Natural killer cell (primary cell): ENCODE results near the gene MYCBPAP. TPM values are rescaled to one million over a fixed set of nuclear protein-coding genes. Genes with fewer than 3 reads are reported as not detected.

Experiments
- ATAC-seq, 3 donors: fragments of 150-1000 bp in 2 of 3; fragments of 200-7000 bp in 1 of 3; cut with Tn5 transposase; 1 replicate in 1 of 3; 2 replicates in 2 of 3; pipeline ENCODE4 v1.10.0; 2021; ENCODE audit warnings: mild to moderate bottlenecking in 2 of 3, moderate library complexity in 2 of 3
- DNase-seq, 2 donors: peaks; one replicate each; pipeline versions ENCODE4 v3.0.0 to v3.0.0-alpha.2; 2013 to 2021; ENCODE audit warnings: mixed read lengths in 1 of 2
- H3K27ac ChIP-seq: one replicate; pipeline ENCODE4 v1.5.1; 2013; ENCODE audit warnings: mild to moderate bottlenecking, low read length
- H3K27me3 ChIP-seq: one replicate; pipeline ENCODE4 v1.6.1; 2013; ENCODE audit warnings: low read length; ENCODE audit not compliant: control insufficient read depth, insufficient read depth
- H3K36me3 ChIP-seq: one replicate; pipeline ENCODE4 v1.6.1; 2013; ENCODE audit warnings: low read length; ENCODE audit not compliant: control insufficient read depth, insufficient read depth
- H3K4me1 ChIP-seq: one replicate; pipeline ENCODE4 v1.6.1; 2013; ENCODE audit warnings: low read length; ENCODE audit not compliant: control insufficient read depth, insufficient read depth
- H3K4me3 ChIP-seq: one replicate; pipeline ENCODE4 v1.5.1; 2013; ENCODE audit warnings: low read length
- H3K9me3 ChIP-seq: one replicate; pipeline ENCODE4 v1.6.1; 2013; ENCODE audit warnings: low read length; ENCODE audit not compliant: control insufficient read depth, insufficient read depth
- H3K27ac Mint-ChIP-seq, 2 donors: one replicate each; pipeline ENCODE4 v1.8.0; 2022; ENCODE audit warnings: mild to moderate bottlenecking in 2 of 2, mixed read lengths in 2 of 2, moderate library complexity in 1 of 2
- H3K27me3 Mint-ChIP-seq, 2 donors: one replicate each; pipeline ENCODE4 v1.8.0; 2022; ENCODE audit warnings: low read depth in 2 of 2, mixed read lengths in 2 of 2
- H3K36me3 Mint-ChIP-seq: one replicate; pipeline ENCODE4 v1.8.0; 2022; ENCODE audit warnings: mixed read lengths
- H3K4me1 Mint-ChIP-seq, 2 donors: one replicate each; pipeline ENCODE4 v1.8.0; 2022; ENCODE audit warnings: mixed read lengths in 2 of 2
- H3K4me3 Mint-ChIP-seq: one replicate; pipeline ENCODE4 v1.8.0; 2022; ENCODE audit warnings: mild to moderate bottlenecking, moderate library complexity, mixed read lengths
- H3K9me3 Mint-ChIP-seq, 2 donors: one replicate each; pipeline ENCODE4 v1.8.0; 2022; ENCODE audit warnings: mixed read lengths in 2 of 2
- CTCF ChIP-seq: fragments of 200-600 bp; IDR thresholded peaks from one replicate; pipeline ENCODE4 v1.8.0; 2022; ENCODE audit warnings: antibody characterized with exemption
- WGBS: methylation state at CpG from one replicate; pipeline ENCODE4 v1.1.7; 2013; ENCODE audit warnings: missing lambda C conversion rate; ENCODE audit not compliant: insufficient coverage; 5-methylcytosine and 5-hydroxymethylcytosine counted together
- intact Hi-C: fragments of 100-400 bp; cut with micrococcal nuclease; formaldehyde crosslinking; loops from one replicate; pipeline ENCODE4 v1.14.2; 2022
- total RNA-seq, 4 donors: library from RNA; stranded (reverse); fragments of 120-200 nt in 1 of 4; gene quantifications; one replicate each; pipeline versions ENCODE4 v1.2.3 to v1.2.4, GENCODE V29; 2013 to 2022

MYCBPAP gene
- total RNA-seq, 3 donors from 2014 or later (not counting 1 experiment from before 2014, with no cell fraction given): 0.26 to 4.9 (median 0.70) TPM

DNA sequence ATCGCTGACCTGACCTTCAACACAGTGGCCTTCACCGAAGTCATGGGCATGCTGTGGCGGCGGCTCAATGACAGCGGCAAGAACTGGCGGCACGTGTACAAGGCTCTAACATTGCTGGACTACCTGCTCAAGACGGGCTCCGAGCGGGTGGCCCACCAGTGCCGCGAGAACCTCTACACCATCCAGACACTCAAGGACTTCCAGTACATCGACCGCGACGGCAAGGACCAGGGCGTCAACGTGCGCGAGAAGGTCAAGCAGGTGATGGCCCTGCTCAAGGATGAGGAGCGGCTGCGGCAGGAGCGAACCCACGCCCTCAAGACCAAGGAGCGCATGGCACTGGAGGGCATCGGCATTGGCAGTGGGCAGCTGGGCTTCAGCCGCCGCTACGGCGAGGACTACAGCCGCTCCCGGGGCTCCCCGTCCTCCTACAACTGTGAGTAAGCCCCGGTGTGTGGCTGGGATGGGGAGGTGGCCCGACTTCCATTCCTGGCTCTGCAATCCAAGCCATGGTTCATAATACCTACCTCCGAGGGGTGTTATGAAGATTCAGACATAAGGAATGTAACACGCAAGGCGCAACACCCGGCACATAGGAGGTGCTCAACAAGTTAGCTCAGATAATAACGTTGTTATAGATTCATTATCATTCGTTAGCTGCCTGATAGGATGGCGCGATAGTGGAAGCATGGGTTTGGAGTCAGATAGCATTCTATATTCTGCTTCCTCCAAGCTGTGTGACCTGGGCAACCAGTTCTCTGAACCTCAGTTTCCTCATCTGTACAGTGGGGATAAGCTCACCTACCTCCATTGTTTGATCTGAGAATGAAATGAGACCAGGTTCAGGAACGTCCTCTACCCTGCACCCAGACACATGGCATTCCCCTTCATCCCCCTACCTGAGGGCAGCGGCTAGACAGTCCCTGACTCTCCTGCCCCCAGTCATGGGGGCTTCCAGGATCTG lies 28.7 kb downstream of the MYCBPAP start:
- Histone ChIP-seq H3K4me1 (peaks cover 18% of the 10 kb centered on the region), H3K4me3 (no peak overlapping the region), H3K36me3 (no peaks in the 10 kb centered on the region), H3K9me3 (no peaks in the 10 kb centered on the region), H3K27me3 (peaks cover 19% of the 10 kb centered on the region), H3K27ac (no peak overlapping the region)
- Mint-ChIP-seq H3K9me3 (no peaks in the 10 kb centered on the region), H3K36me3 (no peaks in the 10 kb centered on the region), H3K27me3 (peaks cover 28 to 40% of the 10 kb centered on the region in 2 donors), H3K4me1 (peaks cover 5% of the 10 kb centered on the region in 2 donors), H3K27ac (no peak overlapping the region), H3K4me3 (no peak overlapping the region)
- WGBS: 93% methylated on average over 45 of the region's 45 CpGs
- DNase-seq (no peak), ATAC-seq (no peak)
- intact Hi-C loops: no loop called here
- TF ChIP-seq CTCF: no peak

DNA sequence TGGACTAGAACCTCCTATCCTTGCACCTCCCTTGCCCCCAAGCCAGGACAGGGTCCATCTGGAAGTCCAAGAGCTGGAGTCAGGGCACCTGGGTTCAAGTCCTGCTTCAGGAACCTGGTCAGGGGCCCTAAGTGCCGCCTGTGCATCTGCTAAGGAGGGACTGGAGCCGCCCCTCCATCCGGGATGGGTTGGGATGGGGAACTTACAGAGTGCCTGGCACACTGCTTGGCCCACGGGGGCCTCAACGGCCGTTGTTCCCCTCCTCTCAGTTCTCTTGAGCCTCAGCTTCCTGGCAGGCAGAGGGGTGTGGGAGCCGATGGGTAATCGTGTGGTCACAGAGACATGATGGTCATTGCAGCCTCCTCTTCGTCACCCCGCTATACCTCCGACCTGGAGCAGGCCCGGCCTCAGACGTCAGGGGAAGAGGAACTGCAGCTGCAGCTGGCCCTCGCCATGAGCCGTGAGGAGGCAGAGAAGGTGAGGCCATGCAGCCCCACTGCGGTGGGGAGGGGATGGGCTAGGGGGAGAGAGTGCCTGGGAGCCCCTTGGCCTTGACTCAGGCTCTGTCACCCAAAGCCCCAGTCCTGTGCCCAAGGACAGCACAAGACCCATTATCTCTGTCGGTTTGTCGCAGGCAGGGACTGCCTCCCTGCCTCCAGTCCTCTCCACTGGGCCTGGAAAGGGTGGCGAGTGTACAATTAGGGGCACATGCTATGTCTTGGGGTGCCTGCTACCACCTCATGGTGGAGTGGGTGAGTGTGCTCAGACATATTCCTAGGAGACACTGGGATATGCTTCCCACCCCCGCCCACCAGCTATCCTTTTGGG lies 29.7 kb downstream of the MYCBPAP start:
- TF ChIP-seq CTCF: no peak
- Histone ChIP-seq H3K27ac (no peak overlapping the region), H3K4me1 (peaks cover 19% of the 10 kb centered on the region), H3K9me3 (no peaks in the 10 kb centered on the region), H3K27me3 (peaks cover 10% of the 10 kb centered on the region), H3K36me3 (no peaks in the 10 kb centered on the region), H3K4me3 (no peak overlapping the region)
- Mint-ChIP-seq H3K4me3 (no peak overlapping the region), H3K4me1 (peaks cover 11 to 12% of the 10 kb centered on the region in 2 donors), H3K27me3 (peaks cover 24 to 37% of the 10 kb centered on the region in 2 donors), H3K9me3 (no peaks in the 10 kb centered on the region), H3K36me3 (no peaks in the 10 kb centered on the region), H3K27ac (no peak overlapping the region)
- 87% methylated on average over 20 of the region's 20 CpGs for WGBS
- ATAC-seq: no peak
- intact Hi-C loops: no loop called here
- no peak for DNase-seq

- H3K4me1 Mint-ChIP-seq: peaks cover 11 to 12% of the 10 kb centered on the region in 2 donors
- Histone ChIP-seq H3K27ac (no peak overlapping the region), H3K4me1 (peaks cover 14% of the 10 kb centered on the region), H3K27me3 (peaks cover 3% of the 10 kb centered on the region), H3K4me3 (no peak overlapping the region), H3K9me3 (no peaks in the 10 kb centered on the region), H3K36me3 (no peaks in the 10 kb centered on the region)
- H3K36me3 Mint-ChIP-seq: no peaks in the 10 kb centered on the region
- no peak overlapping the region for H3K27ac Mint-ChIP-seq
- DNase-seq (no peak), ATAC-seq (no peak)
- H3K9me3 Mint-ChIP-seq: no peaks in the 10 kb centered on the region
- H3K27me3 Mint-ChIP-seq: peaks cover 16 to 30% of the 10 kb centered on the region in 2 donors
- no peak overlapping the region for H3K4me3 Mint-ChIP-seq
- intact Hi-C loops: no loop called here
- no peak for TF ChIP-seq CTCF
- 82% methylated on average over 20 of the region's 20 CpGs for WGBS
Observed at GRCh38 chr17:50538549-50539410, 30.5 kb downstream of the MYCBPAP start.
